SJCRH30 (cell line): Measurements from ENCODE around the gene EPSTI1. TPM values are rescaled to one million over a fixed set of nuclear protein-coding genes. Genes with fewer than 3 reads are reported as not detected.

Source experiments
- DNase-seq, 2 experiments: peaks; one replicate each; pipeline ENCODE4 v3.0.0-alpha.2; 2015 to 2020
- H3K27ac ChIP-seq: fragments of 250-450 bp; sonication (Bioruptor Pico); 2 replicates; pipeline ENCODE4 v1.5.1; 2020; ENCODE audit warnings: mild to moderate bottlenecking, moderate library complexity
- H3K27me3 ChIP-seq: fragments of 250-450 bp; sonication (Bioruptor Pico); 2 replicates; pipeline ENCODE4 v1.5.1; 2020; ENCODE audit warnings: mild to moderate bottlenecking, moderate library complexity
- H3K36me3 ChIP-seq: fragments of 250-450 bp; sonication (Bioruptor Pico); 2 replicates; pipeline ENCODE4 v1.5.1; 2020; ENCODE audit warnings: mild to moderate bottlenecking, moderate library complexity
- H3K4me1 ChIP-seq: fragments of 250-450 bp; sonication (Bioruptor Pico); 2 replicates; pipeline ENCODE4 v1.5.1; 2020; ENCODE audit warnings: mild to moderate bottlenecking, moderate library complexity
- H3K4me3 ChIP-seq: fragments of 250-450 bp; sonication (Bioruptor Pico); 2 replicates; pipeline ENCODE4 v1.5.1; 2020; ENCODE audit warnings: mild to moderate bottlenecking, moderate library complexity
- H3K9me3 ChIP-seq: fragments of 250-450 bp; sonication (Bioruptor Pico); replicated peaks from 2 replicates; pipeline ENCODE4 v1.5.1; 2020; ENCODE audit warnings: mild to moderate bottlenecking, moderate library complexity
- total RNA-seq: library from RNA; depleted of rRNA; stranded (reverse); fragments of >200 nt; shearing (Covaris generic); gene quantifications from 2 replicates; pipeline ENCODE4 v1.2.3, GENCODE V29; 2014

Gene EPSTI1
- total RNA-seq, 1 experiment from 2014 or later, result 1.1 TPM

DNA sequence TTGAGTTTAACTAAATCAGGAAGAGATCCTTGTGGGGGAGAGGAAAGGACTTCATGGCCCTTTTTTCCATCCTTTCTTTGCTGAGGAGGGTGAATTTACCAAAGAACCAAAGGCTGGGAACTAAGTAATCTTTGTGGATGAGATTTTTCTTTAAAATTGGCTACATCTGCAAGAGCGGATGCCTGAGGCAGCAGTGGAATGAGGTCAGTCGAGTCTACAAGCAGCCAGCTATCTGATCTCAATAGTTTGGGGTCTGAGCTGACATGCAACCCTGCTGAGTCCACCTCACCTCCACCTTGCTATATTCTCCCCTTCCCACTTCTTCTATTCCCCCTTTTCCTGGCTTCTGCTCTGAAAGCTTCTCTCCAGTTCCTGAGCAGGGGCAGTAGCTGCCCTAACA, 27.8 kb upstream of the EPSTI1 start:
- no peaks in the 10 kb centered on the region for H3K27me3 ChIP-seq
- no peaks in the 10 kb centered on the region for H3K9me3 ChIP-seq
- no peaks in the 10 kb centered on the region for H3K36me3 ChIP-seq
- H3K4me3 ChIP-seq, result no peak overlapping the region
- no peak for DNase-seq
- H3K4me1 ChIP-seq, result no peaks in the 10 kb centered on the region
- H3K27ac ChIP-seq, result no peak overlapping the region

DNA sequence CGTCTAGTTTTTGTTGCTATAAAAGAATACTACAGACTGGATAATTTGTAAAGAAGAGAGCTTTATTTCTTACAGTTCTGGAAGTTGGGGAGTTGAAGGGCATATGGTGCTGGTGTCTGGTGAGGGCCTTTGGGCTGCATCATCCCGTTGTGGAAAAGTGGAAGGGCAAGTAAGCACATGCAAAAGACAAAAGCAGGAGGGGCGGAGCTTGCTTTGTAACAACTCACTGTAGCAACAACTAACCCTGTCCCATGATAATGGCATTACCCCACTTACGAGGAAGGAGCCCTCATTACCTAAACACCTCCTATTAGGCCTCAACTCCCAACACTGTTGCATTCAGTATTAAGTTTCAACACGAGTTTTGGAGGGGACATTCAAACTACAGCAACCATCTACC, 24.2 kb upstream of the EPSTI1 start:
- Histone ChIP-seq H3K27me3 (no peaks in the 10 kb centered on the region), H3K9me3 (no peaks in the 10 kb centered on the region), H3K4me1 (no peaks in the 10 kb centered on the region), H3K36me3 (no peaks in the 10 kb centered on the region), H3K4me3 (no peak overlapping the region), H3K27ac (no peak overlapping the region)
- no peak for DNase-seq

DNA sequence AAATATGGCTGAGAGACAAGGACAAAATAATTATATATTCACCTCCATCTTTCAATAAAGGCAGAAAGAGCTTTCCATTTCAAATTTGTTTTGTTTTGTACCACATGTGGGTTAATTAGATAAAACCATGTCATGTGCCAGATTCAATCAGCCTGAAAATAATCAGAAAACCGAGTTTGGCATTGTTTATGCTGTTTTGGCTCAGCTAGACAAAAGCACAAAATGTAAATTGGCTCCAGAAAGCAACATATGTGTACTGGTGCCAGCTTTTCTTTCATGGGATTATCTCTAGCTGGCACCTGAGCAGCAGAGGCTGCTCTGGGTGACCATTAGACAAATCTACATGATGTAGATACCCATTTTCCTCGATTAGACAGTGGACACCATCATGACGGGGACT, 22.1 kb upstream of the EPSTI1 start:
- DNase-seq, result no peak
- Histone ChIP-seq H3K36me3 (no peaks in the 10 kb centered on the region), H3K27me3 (no peaks in the 10 kb centered on the region), H3K27ac (no peak overlapping the region), H3K4me3 (no peak overlapping the region), H3K9me3 (no peaks in the 10 kb centered on the region), H3K4me1 (no peaks in the 10 kb centered on the region)

DNA sequence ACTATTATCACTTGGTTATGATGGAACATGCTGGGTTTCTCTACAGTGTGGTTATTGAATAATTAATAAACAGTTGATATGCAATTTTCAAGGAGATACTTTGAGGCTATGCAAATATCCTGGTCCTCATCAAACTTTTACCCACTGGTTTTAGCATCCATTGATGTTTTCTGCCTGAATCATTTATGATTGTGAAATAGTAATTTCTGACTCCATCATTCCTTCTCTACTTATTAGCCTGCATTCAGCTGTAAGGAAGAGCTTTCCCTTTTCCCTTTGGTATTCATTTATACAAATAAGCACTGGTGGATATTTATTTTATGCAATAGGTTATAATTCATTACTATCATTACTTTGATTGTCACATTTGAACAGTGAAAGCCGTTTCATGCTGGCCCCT, 17.5 kb upstream of the EPSTI1 start:
- Histone ChIP-seq H3K4me3 (no peak overlapping the region), H3K27me3 (no peaks in the 10 kb centered on the region), H3K36me3 (no peaks in the 10 kb centered on the region), H3K27ac (no peak overlapping the region), H3K4me1 (peaks cover 20% of the 10 kb centered on the region), H3K9me3 (no peaks in the 10 kb centered on the region)
- no peak for DNase-seq

DNA sequence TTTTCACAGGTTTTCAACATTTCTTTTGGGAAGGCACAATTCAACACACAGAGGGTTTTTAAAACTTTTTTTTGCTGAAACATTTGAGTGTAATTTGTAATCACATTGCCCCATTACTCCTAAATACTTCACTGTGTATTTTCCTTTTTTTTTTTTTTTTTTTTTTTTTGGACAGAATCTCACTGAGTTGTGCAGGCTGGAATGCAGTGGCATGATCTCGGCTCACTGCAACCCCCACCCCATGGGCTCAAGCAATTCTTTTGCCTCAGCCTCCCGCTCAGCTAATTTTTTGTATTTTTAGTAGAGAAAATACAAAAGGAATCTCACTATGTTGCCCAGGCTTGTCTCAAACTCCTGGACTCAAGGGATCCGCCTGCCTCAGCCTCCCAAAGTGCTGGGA, 16.6 kb upstream of the EPSTI1 start:
- Histone ChIP-seq H3K36me3 (no peaks in the 10 kb centered on the region), H3K4me3 (no peak overlapping the region), H3K4me1 (peaks cover 20% of the 10 kb centered on the region), H3K27me3 (no peaks in the 10 kb centered on the region), H3K27ac (no peak overlapping the region), H3K9me3 (no peaks in the 10 kb centered on the region)
- no peak for DNase-seq

DNA sequence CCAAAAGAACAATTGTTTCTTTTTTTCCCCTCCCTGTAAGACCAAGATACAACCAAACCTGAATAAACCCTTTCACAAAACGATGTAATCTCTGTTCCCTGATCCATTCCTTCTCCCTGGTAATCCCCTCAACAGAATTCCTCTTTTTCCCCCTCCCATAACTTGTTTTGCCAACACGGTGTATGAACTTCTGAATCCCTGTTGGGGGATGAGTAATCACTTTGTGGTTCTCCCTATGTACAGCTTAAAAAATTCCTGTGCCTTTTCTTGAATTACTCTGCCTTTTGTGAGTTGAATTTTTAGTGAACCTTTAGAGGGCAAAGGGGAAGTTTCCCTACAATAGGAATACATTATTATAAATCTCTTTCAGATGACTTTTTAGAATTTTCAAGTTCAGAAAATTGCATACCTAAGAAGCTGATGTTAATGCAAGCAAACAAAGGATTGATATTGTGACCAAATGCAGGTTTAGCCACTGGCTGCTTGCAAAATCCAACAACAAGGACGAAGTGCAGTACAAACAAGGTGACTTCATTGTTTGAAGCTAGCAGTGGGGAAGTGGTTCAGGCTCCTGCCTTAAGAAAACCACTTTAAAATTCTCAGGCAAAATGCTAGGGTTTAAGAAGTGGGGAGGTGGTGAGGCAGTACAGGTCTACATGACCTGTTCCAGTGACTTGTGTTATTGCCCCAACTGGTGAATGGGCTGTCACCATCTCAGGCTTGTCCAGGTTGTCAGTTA, 15.0 kb upstream of the EPSTI1 start:
- Histone ChIP-seq H3K27ac (no peak overlapping the region), H3K27me3 (no peaks in the 10 kb centered on the region)
- DNase-seq, result peak in 1 of 2 experiments; percentile 25

DNA sequence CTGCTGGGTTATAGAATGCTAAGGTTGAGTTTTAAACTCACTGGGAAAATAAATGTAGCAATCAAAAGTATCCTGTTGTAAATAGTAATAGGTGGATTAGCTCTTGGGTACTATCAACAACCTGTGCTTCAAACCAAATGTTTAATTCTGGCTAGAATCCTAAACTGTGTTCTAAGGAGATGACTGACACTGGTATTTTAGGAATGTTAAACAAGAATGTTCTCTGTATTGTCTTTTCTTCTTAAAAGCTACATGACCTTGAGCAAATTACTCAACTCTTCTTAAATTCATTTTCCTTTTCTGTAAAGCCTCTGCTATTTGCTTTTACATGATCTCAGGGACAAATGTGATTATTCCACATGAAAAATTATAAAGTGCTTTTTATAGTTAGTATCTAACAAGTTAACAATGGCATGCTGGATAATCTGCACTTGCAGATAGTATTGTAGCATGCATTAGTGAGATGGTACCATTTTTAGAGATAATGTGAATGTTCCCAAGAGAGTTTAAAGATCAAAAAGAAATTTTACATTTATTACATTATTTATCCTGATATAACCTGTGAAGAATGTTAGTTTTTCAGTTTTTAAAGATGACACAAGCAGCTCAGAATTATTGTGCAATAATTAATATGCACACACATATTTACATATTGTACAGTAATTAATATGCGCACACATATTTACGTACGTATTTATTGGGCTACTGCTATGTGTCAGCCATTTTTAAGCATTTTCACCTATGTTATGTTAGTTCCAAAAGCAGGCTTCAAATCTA, 13.6 kb upstream of the EPSTI1 start:
- no peak overlapping the region for H3K4me3 ChIP-seq
- no peak for DNase-seq
- H3K9me3 ChIP-seq, result no peaks in the 10 kb centered on the region
- H3K27me3 ChIP-seq, result no peaks in the 10 kb centered on the region
- no peaks in the 10 kb centered on the region for H3K36me3 ChIP-seq
- peaks cover 20% of the 10 kb centered on the region for H3K4me1 ChIP-seq
- no peak overlapping the region for H3K27ac ChIP-seq

More for the DNA sequence above, 15.0 kb upstream of the EPSTI1 start:
- no peak overlapping the region for H3K4me3 ChIP-seq
- no peaks in the 10 kb centered on the region for H3K9me3 ChIP-seq
- H3K4me1 ChIP-seq, result peaks cover 20% of the 10 kb centered on the region
- H3K36me3 ChIP-seq, result no peaks in the 10 kb centered on the region

DNA sequence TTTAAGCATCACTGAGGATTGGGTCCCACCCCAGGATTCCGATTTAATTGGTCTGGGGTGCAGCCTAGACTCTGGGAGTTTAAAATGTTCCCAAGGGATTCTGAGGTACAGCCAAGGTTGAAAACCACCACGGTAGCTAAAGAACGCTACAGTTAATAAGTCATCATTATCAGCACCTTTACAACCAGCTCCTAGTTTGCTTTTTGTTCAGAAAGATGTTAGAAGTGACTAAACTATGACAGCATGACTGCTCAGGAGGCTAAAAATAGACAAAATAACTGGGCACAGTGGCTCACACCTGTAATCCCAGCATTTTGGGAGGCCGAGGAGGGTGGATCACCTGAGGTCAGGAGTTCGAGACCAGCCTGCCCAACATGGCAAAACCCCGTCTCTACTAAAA, 11.7 kb upstream of the EPSTI1 start:
- no peak for DNase-seq
- Histone ChIP-seq H3K4me3 (no peak overlapping the region), H3K27me3 (no peaks in the 10 kb centered on the region), H3K4me1 (peaks cover 20% of the 10 kb centered on the region), H3K27ac (no peak overlapping the region), H3K36me3 (no peaks in the 10 kb centered on the region), H3K9me3 (no peaks in the 10 kb centered on the region)

DNA sequence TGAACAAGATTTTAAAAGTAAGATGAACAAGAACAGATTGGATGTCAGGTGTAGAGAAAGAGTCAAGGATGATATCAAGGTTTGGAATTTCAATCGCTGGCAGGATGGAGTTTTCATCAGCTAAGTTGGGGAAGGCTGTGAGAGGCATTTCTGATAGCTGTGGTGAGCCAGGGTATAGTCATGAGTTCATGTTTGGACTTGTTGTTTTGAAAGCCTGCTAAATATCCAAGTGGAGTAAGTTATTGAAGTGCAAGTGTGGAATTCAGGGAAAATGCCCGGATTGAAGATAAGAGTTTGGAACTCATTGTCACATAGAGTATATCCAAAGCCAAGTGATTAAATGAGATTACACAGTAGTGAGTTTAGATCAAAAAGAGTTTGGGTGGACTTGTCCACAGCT, 11.0 kb upstream of the EPSTI1 start:
- Histone ChIP-seq H3K36me3 (no peaks in the 10 kb centered on the region), H3K9me3 (no peaks in the 10 kb centered on the region), H3K4me3 (no peak overlapping the region), H3K27me3 (no peaks in the 10 kb centered on the region), H3K27ac (no peak overlapping the region), H3K4me1 (peaks cover 20% of the 10 kb centered on the region)
- DNase-seq, result no peak

DNA sequence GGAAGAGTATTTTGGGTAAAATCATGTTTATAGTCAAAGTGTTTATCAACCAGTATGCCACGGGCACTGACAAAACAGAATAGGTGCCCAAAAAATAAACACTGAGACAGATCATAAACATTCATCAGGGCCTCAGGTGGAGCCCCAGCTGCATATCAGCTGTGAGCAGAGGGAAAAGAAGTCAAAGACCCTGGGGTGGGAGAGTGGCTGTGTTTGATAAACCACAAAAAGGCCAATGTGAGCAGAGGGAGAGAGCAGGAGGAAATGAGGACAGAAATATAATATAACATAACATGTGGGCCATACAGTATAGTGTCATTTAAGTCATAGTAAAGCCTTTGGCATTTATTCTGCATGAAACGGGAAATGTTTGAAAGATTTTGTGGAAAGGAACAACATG, 10.0 kb upstream of the EPSTI1 start:
- Histone ChIP-seq H3K4me3 (no peak overlapping the region), H3K36me3 (no peaks in the 10 kb centered on the region), H3K4me1 (peaks cover 19% of the 10 kb centered on the region), H3K9me3 (no peaks in the 10 kb centered on the region), H3K27ac (no peak overlapping the region), H3K27me3 (no peaks in the 10 kb centered on the region)
- no peak for DNase-seq

DNA sequence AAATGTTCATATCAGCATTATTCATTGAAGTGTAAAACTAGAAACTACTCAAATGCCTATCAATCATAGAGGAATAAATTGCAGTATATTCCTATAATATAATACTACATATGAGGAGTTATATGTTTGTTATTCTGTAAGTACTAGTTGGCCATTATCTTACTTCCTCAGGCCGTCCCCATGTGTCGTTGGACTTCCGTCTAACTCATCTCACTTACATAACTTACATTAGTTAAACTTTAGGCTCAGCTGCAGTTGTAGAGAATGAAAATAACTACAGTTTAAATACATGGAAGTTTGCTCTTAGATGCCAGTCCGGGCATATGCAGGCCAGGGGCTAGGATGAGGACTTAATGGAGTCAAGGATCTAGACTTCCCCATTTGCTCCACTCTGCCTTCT, 8.6 kb upstream of the EPSTI1 start:
- H3K27ac ChIP-seq, result no peak overlapping the region
- no peak overlapping the region for H3K4me3 ChIP-seq
- no peak for DNase-seq
- H3K27me3 ChIP-seq, result no peaks in the 10 kb centered on the region
- H3K4me1 ChIP-seq, result peaks cover 13% of the 10 kb centered on the region
- H3K9me3 ChIP-seq, result no peaks in the 10 kb centered on the region
- no peaks in the 10 kb centered on the region for H3K36me3 ChIP-seq

DNA sequence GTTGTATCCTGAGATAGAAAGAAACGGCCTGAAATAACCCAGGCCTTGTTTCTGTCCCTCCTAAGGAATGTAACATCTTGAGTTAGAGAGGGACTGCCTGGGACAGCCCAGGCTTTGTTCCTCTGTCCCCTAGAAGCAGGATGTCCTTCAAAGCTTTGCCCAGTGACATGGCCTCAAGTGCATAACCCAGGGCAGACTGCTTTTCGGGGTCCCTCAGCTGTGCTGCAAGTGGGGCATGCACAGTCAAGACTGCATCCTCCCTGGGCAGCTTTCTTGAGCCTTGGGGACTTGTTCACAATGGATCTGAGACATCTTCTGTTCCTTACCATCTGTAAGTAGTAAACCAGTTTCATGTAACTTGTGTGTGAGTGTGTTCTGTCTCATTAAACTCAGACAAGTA, 7.5 kb upstream of the EPSTI1 start:
- H3K9me3 ChIP-seq, result no peaks in the 10 kb centered on the region
- no peak for DNase-seq
- H3K27me3 ChIP-seq, result no peaks in the 10 kb centered on the region
- H3K4me3 ChIP-seq, result no peak overlapping the region
- no peak overlapping the region for H3K27ac ChIP-seq
- no peaks in the 10 kb centered on the region for H3K36me3 ChIP-seq
- peaks cover 7% of the 10 kb centered on the region for H3K4me1 ChIP-seq

DNA sequence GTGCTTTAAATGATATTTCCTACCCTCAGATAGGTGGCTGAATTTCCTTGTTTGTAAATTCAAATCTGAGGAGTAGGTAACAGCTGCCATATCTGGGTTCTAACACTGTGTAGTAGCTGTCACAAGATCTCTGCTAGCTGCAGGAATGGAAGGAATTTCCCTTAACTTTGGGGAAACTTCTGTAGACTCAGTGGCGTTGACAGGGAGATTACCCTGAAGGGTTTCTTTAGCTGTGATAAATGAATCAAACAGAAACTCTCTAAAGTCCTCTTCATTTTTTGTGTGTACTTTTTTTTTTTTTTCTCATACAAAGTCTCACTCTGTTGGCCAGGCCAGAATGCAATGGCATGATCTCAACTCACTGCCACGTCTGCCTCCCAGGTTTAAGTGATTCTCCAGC, 5.3 kb upstream of the EPSTI1 start:
- H3K36me3 ChIP-seq, result no peaks in the 10 kb centered on the region
- H3K27ac ChIP-seq, result no peak overlapping the region
- H3K27me3 ChIP-seq, result no peaks in the 10 kb centered on the region
- no peak for DNase-seq
- H3K4me3 ChIP-seq, result no peak overlapping the region
- H3K9me3 ChIP-seq, result no peaks in the 10 kb centered on the region
- H3K4me1 ChIP-seq, result peaks cover 7% of the 10 kb centered on the region

DNA sequence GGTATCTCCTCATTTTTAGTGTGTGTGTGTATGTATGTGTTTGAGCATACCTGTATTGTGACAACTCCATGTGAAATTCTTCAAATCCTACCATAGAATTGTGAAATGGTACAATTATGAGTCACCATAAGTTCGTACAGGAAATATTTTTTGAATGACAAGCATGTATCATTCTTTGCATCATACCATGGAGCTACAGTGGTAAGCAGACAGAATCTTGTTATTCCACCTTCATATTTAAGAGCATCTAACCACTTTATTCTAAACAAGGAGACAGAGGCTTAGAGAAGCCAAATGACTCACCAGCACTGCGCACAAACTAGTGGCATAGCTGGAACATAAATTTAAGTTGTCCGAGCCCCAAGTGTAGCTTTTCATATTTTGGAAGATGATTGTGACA, 4.5 kb upstream of the EPSTI1 start:
- Histone ChIP-seq H3K4me1 (peaks cover 7% of the 10 kb centered on the region), H3K27ac (no peak overlapping the region), H3K4me3 (no peak overlapping the region), H3K27me3 (no peaks in the 10 kb centered on the region), H3K9me3 (no peaks in the 10 kb centered on the region), H3K36me3 (no peaks in the 10 kb centered on the region)
- DNase-seq, result no peak

DNA sequence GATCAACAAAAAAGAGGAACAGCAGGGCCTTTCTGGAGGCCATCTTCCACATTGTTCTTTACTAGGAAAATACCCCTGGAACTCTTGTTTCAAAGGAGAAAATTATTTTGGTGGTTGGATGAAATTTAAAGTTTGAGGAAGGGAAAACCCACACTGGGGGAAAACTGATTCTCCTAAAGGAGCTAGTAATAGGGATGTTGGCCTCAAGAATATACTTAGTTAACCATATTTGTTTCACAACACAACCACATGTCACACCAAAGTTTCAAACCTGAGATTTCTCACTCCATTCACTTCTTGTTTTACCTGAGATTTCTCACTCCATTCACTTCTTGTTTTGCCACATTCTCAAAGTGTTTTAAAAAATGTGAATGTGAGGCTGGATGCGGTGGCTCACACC, 2.8 kb upstream of the EPSTI1 start:
- H3K4me1 ChIP-seq, result peaks cover 7% of the 10 kb centered on the region
- H3K9me3 ChIP-seq, result no peaks in the 10 kb centered on the region
- DNase-seq, result no peak

DNA sequence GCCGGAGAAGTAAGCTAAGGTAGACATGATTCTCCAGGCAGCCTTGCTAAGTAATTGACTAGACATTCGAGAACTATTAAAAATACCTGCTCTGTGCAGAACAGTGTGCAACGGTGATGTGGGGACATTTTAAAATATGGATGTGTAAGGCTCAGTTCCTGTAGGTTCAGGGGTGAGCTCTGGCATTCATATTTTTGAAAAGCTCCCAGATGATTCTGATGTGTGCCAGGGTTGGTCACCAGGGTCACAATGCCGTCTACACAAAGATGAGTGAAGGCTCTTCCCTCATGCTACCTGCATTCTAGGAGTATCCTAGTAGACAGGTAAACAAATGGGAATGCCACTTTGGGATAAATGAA, 702 bp upstream of the EPSTI1 start:
- Histone ChIP-seq H3K27me3 (no peaks in the 10 kb centered on the region), H3K4me1 (peaks cover 7% of the 10 kb centered on the region), H3K27ac (no peak overlapping the region), H3K36me3 (no peaks in the 10 kb centered on the region), H3K9me3 (no peaks in the 10 kb centered on the region), H3K4me3 (peak overlapping the region; percentile 56; the same call in 1 of the 2 replicates)
- no peak for DNase-seq

More for the DNA sequence above, 2.8 kb upstream of the EPSTI1 start:
- Histone ChIP-seq H3K36me3 (no peaks in the 10 kb centered on the region), H3K27me3 (no peaks in the 10 kb centered on the region), H3K4me3 (no peak overlapping the region), H3K27ac (no peak overlapping the region)
